NCI-H2196 (cell line): Measurements from ENCODE around the gene GJA9.

ENCODE experiments used
- DNase-seq: peaks from one replicate; lab custom pipeline; 2025; ENCODE audit not compliant: unreplicated experiment; lab: John Stamatoyannopoulos, UW

The GJA9 gene

DNA sequence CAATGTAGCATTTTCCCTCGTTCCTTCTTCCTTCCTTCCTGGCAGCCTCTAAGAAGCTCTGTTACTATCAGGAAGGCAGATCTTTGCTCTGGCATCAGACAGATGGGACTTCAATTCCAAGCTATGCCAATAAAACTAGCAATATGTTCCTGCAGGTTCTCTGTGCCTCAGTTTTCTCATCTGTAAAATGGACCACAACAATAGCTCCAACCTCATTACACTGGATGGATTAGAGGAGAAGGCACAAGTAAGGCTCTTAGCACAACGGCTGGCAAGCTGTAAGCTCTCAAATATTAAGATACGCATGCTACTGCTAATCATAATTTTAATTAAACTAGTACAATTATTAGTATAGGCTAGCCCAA is 49.0 kb downstream of the GJA9 start:
- no peak for DNase-seq

DNA sequence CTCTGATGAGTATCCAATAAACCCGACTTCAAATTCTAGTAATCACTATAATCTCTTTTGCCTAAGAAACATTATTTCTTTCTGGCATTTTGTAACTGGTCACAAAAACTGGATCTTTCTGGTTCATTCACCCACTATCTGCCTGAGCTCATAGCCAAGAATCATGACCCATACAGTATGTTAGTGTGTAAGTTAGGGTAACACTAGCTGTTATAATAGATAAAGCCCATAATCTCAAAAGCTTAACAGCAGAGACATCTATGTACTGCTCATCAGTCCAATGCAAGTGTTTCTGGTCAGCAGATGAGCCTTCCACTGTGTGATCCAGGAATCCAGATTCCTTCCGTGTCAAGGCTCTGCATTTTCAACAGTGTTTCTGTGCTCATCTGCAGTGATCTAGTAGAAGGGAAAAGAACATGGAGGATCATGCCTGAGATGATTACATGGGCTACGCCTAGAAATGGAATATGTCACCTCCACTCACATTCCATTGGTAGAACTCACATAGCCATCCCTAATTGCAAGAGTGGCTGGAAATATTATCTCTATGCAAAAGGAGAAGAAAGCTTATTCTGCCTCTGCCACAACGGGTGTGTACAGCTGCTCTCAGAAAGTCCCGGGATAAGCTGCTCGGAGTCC is 49.5 kb downstream of the GJA9 start:
- no peak for DNase-seq

DNA sequence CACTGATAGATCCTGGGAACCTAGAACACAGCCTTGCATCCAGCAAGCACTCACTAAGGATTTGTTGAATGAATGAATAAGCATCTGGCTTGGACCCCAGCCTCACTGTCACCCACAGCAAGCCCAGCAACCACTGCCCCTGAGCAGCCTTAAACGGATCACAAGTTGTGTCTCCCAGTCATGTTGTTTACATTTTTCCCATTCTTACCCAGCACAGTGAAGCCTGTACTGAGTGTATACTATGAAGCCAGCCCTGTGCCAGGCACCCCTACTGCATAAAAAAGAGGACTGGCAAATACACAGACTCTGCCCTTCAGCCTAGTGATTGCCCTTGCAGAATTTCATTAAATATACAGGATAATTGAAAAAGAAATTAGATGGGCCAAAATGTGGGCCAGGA is 52.0 kb downstream of the GJA9 start:
- no peak for DNase-seq

DNA sequence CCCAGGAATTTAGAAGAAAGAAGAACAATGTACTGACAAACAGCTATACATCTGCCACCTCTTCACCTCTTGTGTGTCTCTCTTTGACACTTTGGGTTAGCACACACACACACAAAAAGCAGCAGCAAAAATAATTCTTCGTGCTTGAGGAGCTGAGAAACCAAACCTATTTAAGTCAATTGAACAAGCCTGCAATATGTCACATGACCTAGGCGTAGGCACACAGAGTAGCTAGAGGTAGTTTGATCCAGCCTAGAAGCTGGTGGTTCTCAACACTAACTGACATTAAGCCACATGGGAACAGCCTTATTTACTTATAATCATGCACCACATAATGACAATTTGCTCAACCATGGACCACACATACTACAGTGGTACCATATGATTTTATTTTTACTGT is 54.1 kb downstream of the GJA9 start:
- no peak for DNase-seq

DNA sequence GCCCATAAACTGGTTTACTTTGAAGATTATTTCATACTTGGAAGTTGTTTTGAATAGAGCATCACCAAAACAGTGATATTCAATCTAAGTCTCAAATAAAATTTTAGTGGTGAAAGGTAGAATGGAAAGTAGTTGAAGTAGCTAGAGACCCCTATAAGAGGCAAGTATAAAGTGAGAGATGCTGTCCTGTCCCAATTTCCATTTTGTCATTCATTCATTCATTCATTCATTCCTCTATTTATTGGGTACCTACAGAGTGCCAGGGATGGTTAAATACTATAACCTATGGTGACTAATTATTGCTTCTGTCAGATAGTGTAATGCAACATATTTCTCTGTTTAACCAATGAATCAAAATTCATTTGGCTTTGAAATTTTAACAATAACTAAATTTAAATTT is 54.5 kb downstream of the GJA9 start:
- no peak for DNase-seq

DNA sequence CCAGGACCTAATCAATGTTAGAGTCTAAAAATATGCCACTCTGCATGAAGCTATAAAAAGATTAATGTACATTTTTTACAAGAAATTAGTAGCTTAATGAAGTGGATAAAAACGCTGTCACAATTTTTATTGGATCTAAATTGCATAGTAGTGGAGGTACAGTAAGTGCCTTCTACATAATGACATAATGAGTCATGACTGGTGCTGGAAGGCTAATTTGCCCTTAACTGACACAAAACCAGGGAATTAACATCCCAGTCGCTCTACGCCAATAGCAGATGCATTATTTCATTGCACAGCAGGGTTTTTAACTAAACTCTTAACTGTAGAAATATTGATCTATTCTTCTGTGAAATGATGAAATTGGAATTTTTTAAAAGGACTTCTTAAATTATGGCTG is 55.1 kb downstream of the GJA9 start:
- DNase-seq, result no peak
